ENCODE results near the gene GGN. TPM values are rescaled to one million over a fixed set of nuclear protein-coding genes. Genes with fewer than 3 reads are reported as not detected.
A peak's percentile ranks its signal among the peaks of the same experiment; 100 is the strongest.

Gene GGN
- total and polyA plus RNA-seq, 9 of the 15 experiments (the other 6 are each of a cell fraction or from before 2014, with no cell fraction given) = 0.15 to 0.33 TPM; not detected in 7

DNA sequence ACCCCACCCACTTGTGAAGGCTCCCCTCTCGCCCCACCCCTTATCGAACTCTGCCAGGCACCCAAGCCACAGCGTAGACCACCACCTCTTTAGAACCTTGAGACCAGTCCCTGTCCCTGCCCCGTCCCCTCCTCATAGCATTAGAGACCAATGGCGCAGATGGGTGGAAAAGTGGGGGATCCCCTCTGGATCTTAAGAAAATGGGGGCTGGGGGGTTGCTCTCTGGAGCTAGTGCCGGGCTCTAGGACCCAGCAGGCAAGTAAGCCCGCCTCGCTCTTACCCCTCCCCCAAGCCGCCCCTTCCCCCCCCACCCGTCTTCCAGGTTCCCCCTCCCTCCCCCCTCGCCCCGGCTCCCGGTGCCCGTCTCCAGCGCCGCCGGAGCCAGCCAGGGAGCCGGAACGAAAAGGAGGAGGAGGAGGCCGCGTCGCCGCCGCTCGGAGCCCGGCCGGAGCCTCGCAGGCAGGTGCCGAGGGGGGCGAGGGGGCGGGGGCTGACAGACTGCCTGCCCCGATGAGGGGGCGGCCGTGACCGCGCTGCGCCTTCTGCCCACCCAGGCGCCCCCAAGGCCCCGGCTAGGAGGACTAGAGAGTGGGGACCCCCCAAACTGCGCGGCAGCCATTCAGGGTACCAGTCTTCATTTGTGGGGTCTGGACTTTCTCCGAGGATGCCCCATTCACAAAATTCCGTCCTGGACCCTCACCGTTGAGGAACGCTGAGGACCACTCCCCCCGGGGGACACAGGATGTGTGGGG, 691 bp upstream of the GGN start, which contains the start of gene SPRED3 (continued):
- TF ChIP-seq, protein P1, sequence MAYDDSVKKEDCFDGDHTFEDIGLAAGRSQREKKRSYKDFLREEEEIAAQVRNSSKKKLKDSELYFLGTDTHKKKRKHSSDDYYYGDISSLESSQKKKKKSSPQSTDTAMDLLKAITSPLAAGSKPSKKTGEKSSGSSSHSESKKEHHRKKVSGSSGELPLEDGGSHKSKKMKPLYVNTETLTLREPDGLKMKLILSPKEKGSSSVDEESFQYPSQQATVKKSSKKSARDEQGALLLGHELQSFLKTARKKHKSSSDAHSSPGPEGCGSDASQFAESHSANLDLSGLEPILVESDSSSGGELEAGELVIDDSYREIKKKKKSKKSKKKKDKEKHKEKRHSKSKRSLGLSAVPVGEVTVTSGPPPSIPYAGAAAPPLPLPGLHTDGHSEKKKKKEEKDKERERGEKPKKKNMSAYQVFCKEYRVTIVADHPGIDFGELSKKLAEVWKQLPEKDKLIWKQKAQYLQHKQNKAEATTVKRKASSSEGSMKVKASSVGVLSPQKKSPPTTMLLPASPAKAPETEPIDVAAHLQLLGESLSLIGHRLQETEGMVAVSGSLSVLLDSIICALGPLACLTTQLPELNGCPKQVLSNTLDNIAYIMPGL (CRISPR knock-in tag; IDR thresholded peaks at IDR 0.05) = no peak
- TF ChIP-seq, protein P2, sequence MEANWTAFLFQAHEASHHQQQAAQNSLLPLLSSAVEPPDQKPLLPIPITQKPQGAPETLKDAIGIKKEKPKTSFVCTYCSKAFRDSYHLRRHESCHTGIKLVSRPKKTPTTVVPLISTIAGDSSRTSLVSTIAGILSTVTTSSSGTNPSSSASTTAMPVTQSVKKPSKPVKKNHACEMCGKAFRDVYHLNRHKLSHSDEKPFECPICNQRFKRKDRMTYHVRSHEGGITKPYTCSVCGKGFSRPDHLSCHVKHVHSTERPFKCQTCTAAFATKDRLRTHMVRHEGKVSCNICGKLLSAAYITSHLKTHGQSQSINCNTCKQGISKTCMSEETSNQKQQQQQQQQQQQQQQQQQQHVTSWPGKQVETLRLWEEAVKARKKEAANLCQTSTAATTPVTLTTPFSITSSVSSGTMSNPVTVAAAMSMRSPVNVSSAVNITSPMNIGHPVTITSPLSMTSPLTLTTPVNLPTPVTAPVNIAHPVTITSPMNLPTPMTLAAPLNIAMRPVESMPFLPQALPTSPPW (CRISPR knock-in tag; IDR thresholded peaks at IDR 0.05) = peak; percentile 3; the same call in 1 of the 2 replicates
- TF ChIP-seq SRF (CRISPR knock-in tag; IDR thresholded peaks at IDR 0.05) (no peak), JUNB (CRISPR knock-in tag; conservative IDR thresholded peaks at IDR 0.05) (no peak), LARP7 (IDR thresholded peaks at IDR 0.05) (no peak), BRD4 (IDR thresholded peaks at IDR 0.05) (no peak), ZNF311 (CRISPR knock-in tag; IDR thresholded peaks at IDR 0.05) (no peak), NR1H2 (CRISPR knock-in tag; IDR thresholded peaks at IDR 0.05) (no peak), FOXM1 (IDR thresholded peaks at IDR 0.05; ENCODE audit: low read depth) (no peak), FOXM1 (CRISPR knock-in tag; IDR thresholded peaks at IDR 0.05; ENCODE audit: low read depth) (no peak), ILF3 (IDR thresholded peaks at IDR 0.05; ENCODE audit: borderline replicate concordance) (no peak), ADNP (tag; IDR thresholded peaks at IDR 0.05) (no peak), POLR3A (IDR thresholded peaks at IDR 0.05; ENCODE audit: borderline replicate concordance, extremely low read depth, insufficient read depth, insufficient read length) (no peak), PCBP2 (IDR thresholded peaks at IDR 0.05; ENCODE audit: low read depth, low read length, poor library complexity, severe bottlenecking) (no peak), HDAC3 (IDR thresholded peaks at IDR 0.05; ENCODE audit: borderline replicate concordance, partially characterized antibody) (no peak), GATAD2B (IDR thresholded peaks at IDR 0.05; ENCODE audit: borderline replicate concordance) (no peak), ZNF263 (CRISPR knock-in tag; IDR thresholded peaks at IDR 0.05; ENCODE audit: borderline replicate concordance) (no peak)
- TF ChIP-seq, protein P3, sequence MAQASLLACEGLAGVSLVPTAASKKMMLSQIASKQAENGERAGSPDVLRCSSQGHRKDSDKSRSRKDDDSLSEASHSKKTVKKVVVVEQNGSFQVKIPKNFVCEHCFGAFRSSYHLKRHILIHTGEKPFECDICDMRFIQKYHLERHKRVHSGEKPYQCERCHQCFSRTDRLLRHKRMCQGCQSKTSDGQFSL (CRISPR knock-in tag; IDR thresholded peaks at IDR 0.05) = no peak
- TF ChIP-seq, protein P3 (tag; IDR thresholded peaks at IDR 0.05) = peak in 1 of 2 experiments; percentile 71; a peak in 2 of 4 replicates
- TF ChIP-seq, protein P4, sequence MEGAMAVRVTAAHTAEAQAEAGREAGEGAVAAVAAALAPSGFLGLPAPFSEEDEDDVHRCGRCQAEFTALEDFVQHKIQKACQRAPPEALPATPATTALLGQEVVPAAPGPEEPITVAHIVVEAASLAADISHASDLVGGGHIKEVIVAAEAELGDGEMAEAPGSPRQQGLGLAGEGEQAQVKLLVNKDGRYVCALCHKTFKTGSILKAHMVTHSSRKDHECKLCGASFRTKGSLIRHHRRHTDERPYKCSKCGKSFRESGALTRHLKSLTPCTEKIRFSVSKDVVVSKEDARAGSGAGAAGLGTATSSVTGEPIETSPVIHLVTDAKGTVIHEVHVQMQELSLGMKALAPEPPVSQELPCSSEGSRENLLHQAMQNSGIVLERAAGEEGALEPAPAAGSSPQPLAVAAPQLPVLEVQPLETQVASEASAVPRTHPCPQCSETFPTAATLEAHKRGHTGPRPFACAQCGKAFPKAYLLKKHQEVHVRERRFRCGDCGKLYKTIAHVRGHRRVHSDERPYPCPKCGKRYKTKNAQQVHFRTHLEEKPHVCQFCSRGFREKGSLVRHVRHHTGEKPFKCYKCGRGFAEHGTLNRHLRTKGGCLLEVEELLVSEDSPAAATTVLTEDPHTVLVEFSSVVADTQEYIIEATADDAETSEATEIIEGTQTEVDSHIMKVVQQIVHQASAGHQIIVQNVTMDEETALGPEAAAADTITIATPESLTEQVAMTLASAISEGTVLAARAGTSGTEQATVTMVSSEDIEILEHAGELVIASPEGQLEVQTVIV (CRISPR knock-in tag; IDR thresholded peaks at IDR 0.05; ENCODE audit: borderline replicate concordance) = no peak

Measured in K562 (cell line).